Activated CD4-positive, alpha-beta T cell treated with anti-CD3 and anti-CD28 coated beads, Interleukin-2, amount 50 U/mL, for 48 hours (primary cell): ENCODE data around the gene ZNF341.

ENCODE experiments used
- DNase-seq, 2 experiments: peaks; one replicate each; pipeline ENCODE4 v3.0.0-alpha.2; 2020

Gene ZNF341

GRCh38 chr20:33827109-33827508 is 95.3 kb downstream of the ZNF341 start:
- no peak for DNase-seq

- no peak for DNase-seq
These were observed 96.0 kb downstream of the ZNF341 start for GRCh38 chr20:33827634-33828325.

GRCh38 chr20:33828326-33828844 is 96.6 kb downstream of the ZNF341 start:
- no peak for DNase-seq

- no peak for DNase-seq
These were observed 97.3 kb downstream of the ZNF341 start for GRCh38 chr20:33828967-33829560.

- no peak for DNase-seq
These were observed 97.8 kb downstream of the ZNF341 start for GRCh38 chr20:33829636-33830035.

- DNase-seq = no peak
These were observed 98.6 kb downstream of the ZNF341 start for GRCh38 chr20:33830371-33830770.

- DNase-seq = no peak
These were observed 100.5 kb downstream of the ZNF341 start for GRCh38 chr20:33832103-33832804.

- DNase-seq = no peak
These were observed 101.5 kb downstream of the ZNF341 start for GRCh38 chr20:33833333-33833732.

- DNase-seq = no peak
These were observed 103.9 kb downstream of the ZNF341 start for GRCh38 chr20:33835615-33836172.

- no peak for DNase-seq
These were observed 104.5 kb downstream of the ZNF341 start for GRCh38 chr20:33836277-33836676.

GRCh38 chr20:33837096-33837830 is 105.5 kb downstream of the ZNF341 start:
- DNase-seq = no peak

- no peak for DNase-seq
These were observed 106.5 kb downstream of the ZNF341 start for GRCh38 chr20:33838035-33838864.

GRCh38 chr20:33839591-33839990 is 107.8 kb downstream of the ZNF341 start:
- DNase-seq = no peak

GRCh38 chr20:33840160-33840559 is 108.4 kb downstream of the ZNF341 start:
- DNase-seq = no peak

GRCh38 chr20:33840759-33841435 is 109.1 kb downstream of the ZNF341 start:
- no peak for DNase-seq

GRCh38 chr20:33841436-33841799 is 109.6 kb downstream of the ZNF341 start:
- no peak for DNase-seq
